Left ventricle myocardium superior (tissue), 1 donor: ENCODE data around the gene ASCL3. TPM values are rescaled to one million over a fixed set of nuclear protein-coding genes. Genes with fewer than 3 reads are reported as not detected.
"Not testable (repeated sequence)": the region's sequence is repeated elsewhere in the genome, so short reads cannot be mapped to it uniquely, and the experiment has no call there.

Experiments used
- ATAC-seq: fragments of 200-7000 bp; cut with Tn5 transposase; one replicate; pipeline ENCODE4 v1.9.1; 2020; ENCODE audit warnings: mild to moderate bottlenecking, moderate library complexity
- DNase-seq: peaks from one replicate; pipeline ENCODE4 v3.0.0-alpha.2; 2020
- intact Hi-C: fragments of 100-400 bp; cut with micrococcal nuclease; formaldehyde crosslinking; loops from one replicate; pipeline ENCODE4 v1.11.0; 2022
- long read RNA-seq: library from polyadenylated mRNA; unstranded; transcript quantifications from one replicate; pipeline ENCODE4 v2.0.0, GENCODE V29; 2021
- total RNA-seq: library from RNA; stranded (reverse); fragmentation: NEBNext Ultra II Directional; extraction: Animal tissue kit (Norgen Biotek cat#: 25700); gene quantifications from one replicate; pipeline ENCODE4 v1.2.1, GENCODE V29; 2021
- donor health status: DM: no; HTN: yes; CAD: no; lungs with severe emphysema.

The ASCL3 gene
- not detected for total RNA-seq
- long read RNA-seq = 0 reads

- intact Hi-C loops = no loop called here
- DNase-seq = no peak
- ATAC-seq = no peak
Measured at GRCh38 chr11:8942518-8943066, at the start of gene ASCL3. ASCL3 (minus strand) TSS chr11:8943016; CDS start chr11:8938161, 4,855 bp downstream.

GRCh38 chr11:8989453-8989852 lies 46.6 kb upstream of the ASCL3 start:
- DNase-seq (no peak), ATAC-seq (no peak)
- intact Hi-C loops = no loop called here

GRCh38 chr11:8988329-8989234 lies 45.8 kb upstream of the ASCL3 start:
- intact Hi-C loops = no loop called here
- ATAC-seq (no peak), DNase-seq (no peak)

GRCh38 chr11:8987446-8987845 lies 44.6 kb upstream of the ASCL3 start:
- intact Hi-C loops = no loop called here
- DNase-seq (no peak), ATAC-seq (no peak)

GRCh38 chr11:8986772-8987171 lies 44.0 kb upstream of the ASCL3 start:
- ATAC-seq, DNase-seq: not testable (repeated sequence)

GRCh38 chr11:8985462-8985861 lies 42.6 kb upstream of the ASCL3 start:
- ATAC-seq = no peak
- intact Hi-C loops = no loop called here
- DNase-seq = no peak

More at GRCh38 chr11:8986772-8987171, 44.0 kb upstream of the ASCL3 start:
- intact Hi-C loops = not testable (repeated sequence)

GRCh38 chr11:8983552-8983951 lies 40.7 kb upstream of the ASCL3 start:
- DNase-seq (no peak), ATAC-seq (no peak)
- intact Hi-C loops = no loop called here

- no peak for ATAC-seq
- DNase-seq = no peak
- intact Hi-C loops = no loop called here
Measured at GRCh38 chr11:8980485-8980884, 37.7 kb upstream of the ASCL3 start.

GRCh38 chr11:8979365-8979764 lies 36.5 kb upstream of the ASCL3 start:
- intact Hi-C loops, DNase-seq: not testable (repeated sequence)

GRCh38 chr11:8973121-8973520 lies 30.3 kb upstream of the ASCL3 start:
- intact Hi-C loops = no loop called here
- ATAC-seq (no peak), DNase-seq (no peak)

More at GRCh38 chr11:8979365-8979764, 36.5 kb upstream of the ASCL3 start:
- ATAC-seq = not testable (repeated sequence)

GRCh38 chr11:8971924-8972316 lies 29.1 kb upstream of the ASCL3 start:
- intact Hi-C loops = no loop called here
- DNase-seq = no peak
- no peak for ATAC-seq

- intact Hi-C loops = no loop called here
- DNase-seq (no peak), ATAC-seq (no peak)
Measured at GRCh38 chr11:8971196-8971923, 28.5 kb upstream of the ASCL3 start.

- DNase-seq (no peak), ATAC-seq (no peak)
- intact Hi-C loops = no loop called here
Measured at GRCh38 chr11:8967184-8967583, 24.4 kb upstream of the ASCL3 start.

GRCh38 chr11:8964324-8965320 lies 21.8 kb upstream of the ASCL3 start, which contains the start of gene TMEM9B:
TMEM9B (minus strand) TSS chr11:8964442; CDS start chr11:8964313, 129 bp downstream.
- ATAC-seq (peak; percentile 97), DNase-seq (peak; percentile 94)
- intact Hi-C loops = no loop called here

- DNase-seq = peak; percentile 84
- peak; percentile 77 for ATAC-seq
Measured at GRCh38 chr11:8963569-8964323, 20.9 kb upstream of the ASCL3 start.

GRCh38 chr11:8962841-8963240 lies 20.0 kb upstream of the ASCL3 start:
- DNase-seq = no peak
- intact Hi-C loops = no loop called here
- ATAC-seq = no peak

More at GRCh38 chr11:8963569-8964323, 20.9 kb upstream of the ASCL3 start:
- intact Hi-C loops = no loop called here

- ATAC-seq (no peak), DNase-seq (no peak)
- intact Hi-C loops = no loop called here
Measured at GRCh38 chr11:8961401-8961800, 18.6 kb upstream of the ASCL3 start.
